Measurements from ENCODE around the gene THADA. TPM values are rescaled to one million over a fixed set of nuclear protein-coding genes. Genes with fewer than 3 reads are reported as not detected.

THADA gene
- total RNA-seq, 1 experiment from 2014 or later: 20.1 TPM

DNA sequence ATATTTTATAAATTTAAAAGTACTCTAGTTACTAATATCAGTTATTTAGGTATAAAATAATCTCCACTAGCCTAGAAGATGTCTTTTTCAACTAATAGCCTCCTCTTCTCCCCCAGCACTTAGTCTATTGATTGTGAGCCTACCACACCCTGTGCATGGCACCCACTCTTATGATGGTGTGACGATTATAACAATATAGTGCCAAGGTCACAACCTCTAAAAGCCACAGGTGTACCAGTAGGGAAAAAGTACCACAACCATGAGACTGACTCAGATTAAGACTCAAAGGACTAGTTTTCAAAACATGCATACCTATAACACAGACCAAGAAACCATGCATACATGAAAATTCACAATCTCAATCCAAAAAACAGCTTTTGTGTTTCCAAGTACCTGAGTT lies 27.6 kb downstream of the THADA start:
- Histone ChIP-seq H2BK20ac (ENCODE audit: low read depth, low read length, poor library complexity, severe bottlenecking) (no peak overlapping the region), H3K79me2 (ENCODE audit: insufficient read depth, low read length) (no peaks in the 10 kb centered on the region), H4K91ac (ENCODE audit: insufficient read length, low read depth, low read length) (no peak overlapping the region), H2AK5ac (ENCODE audit: insufficient read length, low read length) (no peak overlapping the region), H3K9me3 (ENCODE audit: control insufficient read depth, low read depth, low read length) (no peaks in the 10 kb centered on the region), H3K4me2 (ENCODE audit: insufficient read depth, insufficient read length, low read length) (no peak overlapping the region), H3K23ac (ENCODE audit: insufficient read length, low read depth, low read length) (no peak overlapping the region), H4K8ac (replicated peaks; ENCODE audit: insufficient read length, low read depth, low read length) (no peak overlapping the region), H2BK12ac (ENCODE audit: insufficient read length, low read depth, low read length) (no peak overlapping the region), H3K27ac (ENCODE audit: insufficient read length, low read depth, low read length) (no peak overlapping the region), H3K4ac (ENCODE audit: low read depth, low read length) (no peak overlapping the region), H3K27me3 (ENCODE audit: insufficient read depth, low read length) (no peaks in the 10 kb centered on the region), H3K18ac (ENCODE audit: insufficient read length, low read depth, low read length) (no peak overlapping the region), H3K9ac (ENCODE audit: extremely low read depth, insufficient read length, low read length) (no peak overlapping the region), H2AFZ (ENCODE audit: low read length) (no peak overlapping the region), H2BK15ac (ENCODE audit: low read depth, low read length) (no peak overlapping the region), H3K23me2 (ENCODE audit: insufficient read length, low read depth, low read length, poor library complexity, severe bottlenecking) (no peaks in the 10 kb centered on the region), H3K56ac (ENCODE audit: insufficient read length, low read depth, low read length) (no peak overlapping the region), H4K20me1 (ENCODE audit: control insufficient read depth, insufficient read depth, insufficient read length) (no peaks in the 10 kb centered on the region), H2BK5ac (ENCODE audit: insufficient read length, low read length) (no peak overlapping the region), H2BK120ac (ENCODE audit: low read depth, low read length, poor library complexity, severe bottlenecking) (no peak overlapping the region), H3K79me1 (ENCODE audit: insufficient read depth, low read depth, low read length, poor library complexity, severe bottlenecking) (no peaks in the 10 kb centered on the region), H3K14ac (ENCODE audit: insufficient read depth, low read length) (no peak overlapping the region), H3T11ph (ENCODE audit: low read length) (no peak overlapping the region), H4K5ac (ENCODE audit: insufficient read length, low read depth, low read length) (no peak overlapping the region), H3K4me1 (ENCODE audit: insufficient read depth, low read length) (no peaks in the 10 kb centered on the region)
- H3K27ac Mint-ChIP-seq: no peak overlapping the region
- H3K27me3 Mint-ChIP-seq (ENCODE audit: low read depth): no peaks in the 10 kb centered on the region
- DNase-seq: no peak
- no peak for TF ChIP-seq CTCF (conservative IDR thresholded peaks at IDR 0.05)
- no peak overlapping the region for H3K4me3 Mint-ChIP-seq
- H3K4me1 Mint-ChIP-seq: peaks cover 11 to 14% of the 10 kb centered on the region in 2 experiments
- WGBS (ENCODE audit: extremely low coverage, insufficient read length, low lambda C conversion rate): no CpG with 5 or more reads among the region's 1 CpG
- peaks cover 6 to 49% (median 31%) of the 10 kb centered on the region in 3 experiments for H3K36me3 Mint-ChIP-seq (ENCODE audit: insufficient read depth in 1 of 3, low read depth in 3 of 3)
- H3K9me3 Mint-ChIP-seq: no peaks in the 10 kb centered on the region

Measured in H9 (cell line).